Caco-2 (cell line): ENCODE results near the gene UMAD1. TPM values are rescaled to one million over a fixed set of nuclear protein-coding genes. Genes with fewer than 3 reads are reported as not detected.

Experiments
- BruUV-seq: library from RNA; stranded (reverse); fragments of 400-500 nt; replicated peaks from 2 replicates; lab custom pipeline; 2021; lab: Mats Ljungman, UMichigan
- CTCF ChIA-PET: fragments of 300-600 bp; sonication (Branson Sonifier 250); formaldehyde crosslinking; loops from one replicate; lab custom pipeline; 2022; ENCODE audit warnings: antibody characterized with exemption; lab: Charles Lee
- POLR2A ChIA-PET: fragments of 300-600 bp; sonication (Branson Sonifier 250); formaldehyde crosslinking; loops from one replicate; lab custom pipeline; 2022; ENCODE audit warnings: antibody characterized with exemption; lab: Charles Lee
- DNase-seq, 2 experiments: peaks; one replicate each; pipeline versions ENCODE4 v3.0.0 to v3.0.0-alpha.2; 2020 to 2022
- H3K27me3 ChIP-seq: replicated peaks from 2 replicates; pipeline ENCODE4 v1.6.0; 2011; ENCODE audit warnings: low read length; ENCODE audit not compliant: control insufficient read depth, insufficient read depth
- H3K36me3 ChIP-seq: 2 replicates; pipeline ENCODE4 v1.5.1; 2011; ENCODE audit warnings: low read length; ENCODE audit not compliant: control insufficient read depth, insufficient read depth
- H3K4me1 ChIP-seq: fragments of 250-450 bp; sonication (Bioruptor Pico); 2 replicates; pipeline ENCODE4 v1.5.1; 2020; ENCODE audit warnings: mild to moderate bottlenecking
- H3K4me3 ChIP-seq: 2 replicates; pipeline ENCODE4 v1.5.1; 2011; ENCODE audit warnings: low read depth, mild to moderate bottlenecking, control low read depth, low read length
- H3K9me3 ChIP-seq: fragments of 250-450 bp; sonication (Bioruptor Pico); 2 replicates; pipeline ENCODE4 v1.5.1; 2020; ENCODE audit warnings: mild to moderate bottlenecking, moderate library complexity
- H3K27ac Mint-ChIP-seq: one replicate; pipeline ENCODE4 v1.8.0; 2022; ENCODE audit warnings: mixed read lengths; ENCODE audit not compliant: unreplicated experiment
- H3K27me3 Mint-ChIP-seq: one replicate; pipeline ENCODE4 v1.8.0; 2022; ENCODE audit warnings: mixed read lengths; ENCODE audit not compliant: insufficient read depth, unreplicated experiment
- H3K36me3 Mint-ChIP-seq: one replicate; pipeline ENCODE4 v1.8.0; 2022; ENCODE audit warnings: mild to moderate bottlenecking, mixed read lengths; ENCODE audit not compliant: insufficient read depth, unreplicated experiment
- H3K4me1 Mint-ChIP-seq: one replicate; pipeline ENCODE4 v1.8.0; 2022; ENCODE audit warnings: low read depth, mixed read lengths; ENCODE audit not compliant: unreplicated experiment
- H3K4me3 Mint-ChIP-seq: one replicate; pipeline ENCODE4 v1.8.0; 2022; ENCODE audit warnings: mild to moderate bottlenecking, moderate library complexity, mixed read lengths; ENCODE audit not compliant: unreplicated experiment
- H3K9me3 Mint-ChIP-seq: one replicate; pipeline ENCODE4 v1.8.0; 2022; ENCODE audit warnings: mixed read lengths; ENCODE audit not compliant: unreplicated experiment
- CTCF ChIP-seq, 2 experiments: fragments of 200-600 bp in 1 of 2; IDR thresholded peaks; 1 replicate in 1 of 2; 2 replicates in 1 of 2; pipeline versions ENCODE4 v1.5.1 to v1.8.0; 2011 to 2022; ENCODE audit warnings: antibody characterized with exemption in 1 of 2, control low read depth in 1 of 2, inconsistent platforms in 1 of 2, low read depth in 1 of 2, low read length in 1 of 2, mild to moderate bottlenecking in 1 of 2, moderate library complexity in 1 of 2; ENCODE audit not compliant: insufficient read depth in 1 of 2, severe bottlenecking in 1 of 2, unreplicated experiment in 1 of 2
- intact Hi-C: fragments of 100-400 bp; cut with micrococcal nuclease; formaldehyde crosslinking; loops from one replicate; pipeline ENCODE4 v1.10.0; 2022; ENCODE audit not compliant: unreplicated experiment
- total RNA-seq: library from RNA; stranded (reverse); gene quantifications from 2 replicates; pipeline ENCODE4 v1.2.3, GENCODE V29; 2022

The UMAD1 gene
- total RNA-seq, 1 experiment from 2014 or later: 20.0 TPM

GRCh38 chr7:7790041-7790741 lies 149.6 kb downstream of the UMAD1 start:
- Histone ChIP-seq H3K27me3 (no peaks in the 10 kb centered on the region), H3K4me3 (no peak overlapping the region), H3K4me1 (peaks cover 16% of the 10 kb centered on the region), H3K9me3 (no peaks in the 10 kb centered on the region), H3K36me3 (no peaks in the 10 kb centered on the region; the same call in 1 of the 2 replicates)
- ChIA-PET POLR2A (no interaction called here), CTCF (no interaction called here)
- DNase-seq: no peak
- no TSS peak for BruUV-seq
- no peak overlapping the region for H3K4me3 Mint-ChIP-seq
- intact Hi-C loops: no loop called here
- H3K27me3 Mint-ChIP-seq: no peaks in the 10 kb centered on the region
- peaks cover 4% of the 10 kb centered on the region for H3K9me3 Mint-ChIP-seq
- TF ChIP-seq CTCF (IDR thresholded peaks at IDR 0.05; ENCODE audit: insufficient read depth in 1 of 2, low read depth in 1 of 2, low read length in 1 of 2, severe bottlenecking in 1 of 2, unreplicated experiment in 1 of 2): no peak
- H3K27ac Mint-ChIP-seq: no peak overlapping the region
- peaks cover 20% of the 10 kb centered on the region for H3K4me1 Mint-ChIP-seq
- H3K36me3 Mint-ChIP-seq: no peaks in the 10 kb centered on the region

DNA sequence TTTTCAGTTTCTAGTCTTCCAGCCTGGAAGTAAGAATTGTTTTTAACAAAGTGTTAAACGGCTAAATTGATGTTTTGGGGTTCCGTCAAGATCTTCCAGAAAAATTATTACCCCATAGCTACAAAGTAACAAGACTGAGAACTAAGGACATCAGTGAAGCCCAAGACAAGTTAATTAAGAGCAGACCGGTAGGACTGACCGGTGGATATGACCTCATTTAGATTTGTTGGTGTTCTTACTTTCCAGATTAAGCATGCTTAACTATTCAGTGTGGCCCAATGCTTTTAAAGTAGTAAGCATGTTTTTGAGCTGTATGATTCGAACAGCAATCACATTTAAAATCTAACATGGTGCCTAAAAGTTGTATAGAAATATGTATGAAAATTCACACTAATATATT lies 151.0 kb downstream of the UMAD1 start:
- Histone ChIP-seq H3K36me3 (no peaks in the 10 kb centered on the region; the same call in 1 of the 2 replicates), H3K27me3 (no peaks in the 10 kb centered on the region), H3K9me3 (no peaks in the 10 kb centered on the region; the same call in 1 of the 2 replicates), H3K4me1 (peaks cover 18% of the 10 kb centered on the region), H3K4me3 (no peak overlapping the region)
- Mint-ChIP-seq H3K27ac (no peak overlapping the region), H3K9me3 (peaks cover 11% of the 10 kb centered on the region), H3K27me3 (no peaks in the 10 kb centered on the region), H3K4me3 (no peak overlapping the region), H3K4me1 (peaks cover 21% of the 10 kb centered on the region), H3K36me3 (peaks cover 9% of the 10 kb centered on the region)
- CTCF ChIA-PET: no interaction called here
- POLR2A ChIA-PET: no interaction called here
- no TSS peak for BruUV-seq
- no peak for DNase-seq
- no peak for TF ChIP-seq CTCF (IDR thresholded peaks at IDR 0.05; ENCODE audit: insufficient read depth in 1 of 2, low read depth in 1 of 2, low read length in 1 of 2, severe bottlenecking in 1 of 2, unreplicated experiment in 1 of 2)
- intact Hi-C loops: no loop called here

DNA sequence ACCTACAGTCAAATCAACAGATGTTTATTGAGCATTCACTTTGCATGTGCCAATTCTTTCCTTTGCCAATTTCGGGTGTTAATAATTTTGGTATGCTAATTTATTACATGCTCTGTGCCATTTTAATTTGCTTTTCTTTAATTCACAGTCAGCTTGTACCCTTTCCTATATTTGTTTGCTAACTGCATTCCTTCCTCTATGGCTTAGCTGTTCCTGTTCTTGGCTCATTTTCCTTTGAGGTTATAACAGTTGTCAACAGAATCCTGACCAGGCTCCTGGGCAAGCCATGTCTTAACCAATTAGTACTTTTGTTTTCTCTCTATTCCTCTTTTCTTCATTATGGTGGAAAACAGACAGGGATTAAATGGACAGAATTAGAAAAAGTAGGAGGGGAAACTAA lies 151.5 kb downstream of the UMAD1 start:
- no peak for DNase-seq
- peaks cover 11% of the 10 kb centered on the region for H3K36me3 Mint-ChIP-seq
- Histone ChIP-seq H3K27me3 (no peaks in the 10 kb centered on the region), H3K4me3 (no peak overlapping the region), H3K36me3 (peaks cover 1% of the 10 kb centered on the region; the same call in 1 of the 2 replicates), H3K4me1 (peaks cover 23% of the 10 kb centered on the region), H3K9me3 (no peaks in the 10 kb centered on the region; the same call in 1 of the 2 replicates)
- H3K4me3 Mint-ChIP-seq: no peak overlapping the region
- intact Hi-C loops: no loop called here
- no peaks in the 10 kb centered on the region for H3K27me3 Mint-ChIP-seq
- TF ChIP-seq CTCF (IDR thresholded peaks at IDR 0.05; ENCODE audit: insufficient read depth in 1 of 2, low read depth in 1 of 2, low read length in 1 of 2, severe bottlenecking in 1 of 2, unreplicated experiment in 1 of 2): no peak
- peaks cover 21% of the 10 kb centered on the region for H3K4me1 Mint-ChIP-seq
- peaks cover 11% of the 10 kb centered on the region for H3K9me3 Mint-ChIP-seq
- ChIA-PET CTCF (no interaction called here), POLR2A (no interaction called here)
- H3K27ac Mint-ChIP-seq: no peak overlapping the region
- BruUV-seq: no TSS peak
